HG03439 (cell line): ENCODE measurements around the gene AIG1.
"Not testable (repeated sequence)": the region's sequence is repeated elsewhere in the genome, so short reads cannot be mapped to it uniquely, and the experiment has no call there.

Experiments
- ATAC-seq: cut with Tn5 transposase; IDR thresholded peaks from one replicate; pipeline ENCODE4 v1.9.1; 2021; ENCODE audit warnings: mild to moderate bottlenecking, moderate library complexity; ENCODE audit not compliant: unreplicated experiment

Gene AIG1

DNA sequence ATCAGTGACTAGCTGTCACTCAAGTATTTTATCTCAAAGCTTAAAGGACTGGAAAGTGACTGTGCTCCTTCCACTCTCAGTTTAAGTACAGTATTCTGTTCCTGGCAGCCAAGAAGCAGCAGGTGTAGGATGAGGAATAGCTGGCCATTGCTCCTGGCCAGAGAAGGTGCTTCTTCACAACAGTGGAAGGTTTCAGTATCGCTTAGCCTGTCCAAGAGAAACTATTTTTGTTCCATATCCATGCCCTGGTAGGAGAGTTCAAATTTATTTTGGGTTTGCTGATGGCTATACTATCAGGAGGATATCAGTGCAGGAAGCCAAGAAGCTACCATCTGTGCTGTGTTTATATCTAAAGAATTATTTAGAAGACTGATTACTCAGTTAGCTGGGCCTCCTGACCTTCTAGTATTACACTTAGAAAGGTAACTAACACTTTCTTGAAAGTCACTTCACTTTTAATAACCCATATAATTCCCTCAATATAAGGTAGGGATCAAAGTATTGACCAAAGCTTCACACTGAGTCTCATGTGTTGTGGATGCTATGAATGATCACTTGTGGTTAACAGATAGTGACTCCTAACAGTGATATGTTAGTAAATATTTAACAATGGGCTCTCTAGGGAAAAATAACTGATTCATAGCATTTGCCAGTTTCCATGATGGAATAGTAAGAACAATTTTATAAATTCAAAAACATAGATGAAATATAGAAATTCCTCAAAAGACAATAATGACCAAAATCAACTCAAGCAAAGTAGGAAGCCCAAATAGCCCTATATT lies 99.9 kb downstream of the AIG1 start:
- no peak for ATAC-seq

DNA sequence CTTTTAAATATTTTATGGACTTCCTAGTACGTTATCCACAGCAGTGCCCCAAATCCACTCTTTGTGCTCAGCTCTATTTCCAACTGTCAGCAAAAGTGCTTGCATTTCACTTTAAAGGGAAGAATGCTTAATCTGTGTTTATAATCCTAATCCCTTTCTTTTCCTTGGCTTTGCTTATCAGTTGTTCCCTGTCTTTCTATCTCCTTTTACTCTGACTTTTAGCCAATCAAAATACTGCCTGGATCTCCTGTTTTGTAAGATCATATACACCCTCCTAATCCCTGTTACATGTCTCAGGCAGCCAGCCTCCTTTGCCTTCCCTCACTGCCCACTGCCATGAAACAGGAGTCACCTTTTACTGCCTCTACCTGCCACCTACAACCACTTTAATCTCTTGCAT lies 102.9 kb downstream of the AIG1 start:
- ATAC-seq = no peak

DNA sequence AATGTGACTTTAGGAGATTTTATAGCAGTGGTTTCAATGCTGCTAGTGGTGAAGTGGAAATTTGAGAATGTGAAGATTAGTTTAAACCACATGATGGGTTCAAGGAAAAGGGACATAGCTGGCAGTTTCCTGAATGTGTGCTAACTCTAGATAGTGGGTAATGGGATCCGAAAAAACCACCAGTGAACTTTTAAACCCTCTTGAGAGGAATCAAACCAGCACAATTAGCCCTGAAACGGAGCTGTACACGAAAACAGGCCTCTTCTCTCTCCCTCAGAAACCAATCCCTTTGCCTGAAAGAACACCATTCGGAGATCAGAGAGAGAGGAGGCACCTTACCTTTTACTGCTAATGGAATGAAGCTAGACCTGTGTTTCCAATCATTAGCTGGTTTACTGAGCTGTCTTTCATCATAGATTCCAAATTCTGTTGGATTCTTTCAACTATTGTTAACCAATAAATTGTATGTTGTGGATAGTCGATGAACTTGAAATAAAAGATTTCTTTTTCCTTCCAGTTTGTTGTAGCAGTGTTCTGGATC lies 103.9 kb downstream of the AIG1 start:
- no peak for ATAC-seq

DNA sequence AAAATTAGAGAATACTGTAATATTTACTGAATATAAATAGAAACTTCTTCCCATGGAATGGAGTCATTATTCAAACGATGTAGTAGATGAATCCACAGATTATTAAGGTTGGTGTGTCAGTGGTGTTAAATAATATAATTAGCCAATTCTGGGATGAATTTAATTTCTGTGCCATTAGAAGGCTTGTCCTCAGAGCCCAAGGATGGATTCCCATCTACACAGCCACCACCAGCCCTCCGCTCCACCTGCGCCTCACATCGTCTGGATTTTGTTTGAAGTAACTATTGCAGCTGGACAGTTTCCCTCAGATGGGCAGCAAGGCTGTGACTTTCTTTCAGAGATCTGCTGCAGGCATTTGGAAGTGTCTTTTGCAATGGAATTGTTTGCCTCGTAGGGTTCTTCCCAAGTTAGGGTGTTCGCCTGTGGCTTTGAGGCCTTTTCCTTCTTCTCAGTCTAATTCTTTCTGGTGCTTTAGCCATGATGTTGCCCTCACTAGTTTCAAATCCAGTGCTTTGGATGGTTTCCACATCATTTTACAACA lies 104.7 kb downstream of the AIG1 start:
- no peak for ATAC-seq

DNA sequence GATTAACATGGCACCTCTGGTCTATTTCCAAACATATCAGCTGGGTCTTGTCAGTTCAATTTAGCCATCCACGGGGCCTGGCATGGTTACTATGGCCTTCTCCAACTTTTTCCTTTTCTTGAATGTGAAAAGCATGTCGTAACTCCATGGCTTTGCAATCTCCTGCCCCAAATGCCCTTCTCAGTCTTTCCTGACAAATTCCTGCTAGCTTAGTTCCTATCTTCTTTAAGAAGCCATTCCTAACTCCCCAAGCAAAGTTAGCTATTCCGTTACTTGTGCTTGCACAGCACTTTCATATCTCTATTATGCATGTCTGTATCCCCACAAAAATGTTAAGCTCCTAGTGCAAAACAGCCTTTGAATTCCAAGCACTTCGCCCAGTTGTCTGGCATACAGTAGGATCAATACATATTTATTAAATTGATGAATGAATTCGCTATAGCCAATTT lies 105.6 kb downstream of the AIG1 start:
- no peak for ATAC-seq

DNA sequence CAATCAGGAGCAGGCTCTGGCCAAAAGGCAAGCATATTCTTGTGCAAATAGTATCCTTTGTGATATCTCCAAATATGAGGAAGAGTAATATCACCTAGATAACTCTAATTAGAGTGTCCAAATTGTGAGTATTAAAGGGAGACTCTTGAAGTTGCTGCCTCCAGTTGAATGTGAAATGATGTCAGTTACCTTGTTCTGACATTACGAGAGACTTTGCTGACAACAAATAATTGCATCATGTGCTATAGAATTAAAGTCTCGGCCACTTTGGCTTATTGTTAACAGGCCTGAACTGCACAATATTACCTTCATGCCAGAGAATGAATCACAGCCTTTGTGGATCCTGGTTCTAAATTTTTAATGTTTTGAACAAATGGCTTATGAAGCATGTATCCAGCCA lies 106.5 kb downstream of the AIG1 start:
- ATAC-seq = no peak

DNA sequence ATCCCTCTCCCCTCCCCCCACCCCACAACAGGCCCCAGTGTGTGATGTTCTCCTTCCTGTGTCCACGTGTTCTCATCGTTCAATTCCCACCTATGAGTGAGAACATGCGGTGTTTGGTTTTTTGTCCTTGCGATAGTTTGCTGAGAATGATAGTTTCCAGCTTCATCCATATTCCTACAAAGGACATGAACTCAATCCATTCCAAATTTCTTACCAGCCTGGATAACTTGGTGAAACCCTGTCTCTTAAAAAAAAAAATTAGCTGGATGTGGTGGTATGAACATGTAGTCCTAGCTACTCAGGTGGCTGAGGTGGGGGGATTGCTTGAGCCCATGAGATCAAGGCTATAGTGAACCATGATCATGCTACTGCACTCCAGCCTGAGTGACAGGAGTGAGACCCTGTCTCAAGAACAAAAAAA lies 107.7 kb downstream of the AIG1 start:
- not testable (repeated sequence) for ATAC-seq

DNA sequence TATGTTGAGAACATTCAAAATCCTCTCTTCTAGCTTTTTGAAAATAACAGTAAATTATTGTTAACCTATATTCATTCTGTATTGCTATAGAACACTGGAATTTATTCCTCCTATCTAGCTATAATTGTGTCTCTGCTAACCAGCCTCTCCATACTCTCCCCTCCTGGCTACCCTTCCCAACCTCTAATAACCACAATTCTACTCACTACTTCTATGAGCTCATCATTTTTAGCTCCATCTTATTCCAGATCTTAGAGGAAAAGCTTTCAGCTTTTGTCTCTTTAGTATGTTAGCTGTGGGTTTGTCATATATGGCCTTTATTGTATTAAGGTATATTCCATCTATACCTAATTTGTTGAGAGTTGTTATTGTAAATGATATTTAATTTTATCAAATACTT lies 108.8 kb downstream of the AIG1 start:
- no peak for ATAC-seq

DNA sequence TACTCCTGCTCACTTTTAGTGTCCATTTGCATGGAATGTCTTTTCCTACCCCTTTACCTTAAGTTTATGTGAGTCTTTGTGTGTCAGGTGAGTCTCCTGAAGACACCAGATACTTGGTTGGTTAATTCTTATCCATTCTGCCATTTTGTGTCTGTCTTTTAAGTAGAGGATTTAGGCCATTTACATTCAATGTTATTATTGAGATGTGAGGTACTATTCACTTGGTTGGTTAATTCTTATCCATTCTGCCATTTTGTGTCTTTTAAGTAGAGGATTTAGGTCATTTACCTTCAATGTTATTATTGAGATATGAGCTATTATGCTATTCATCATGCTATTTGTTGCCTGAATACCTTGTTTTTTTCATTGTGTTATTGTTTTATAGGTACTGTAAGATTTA lies 113.8 kb downstream of the AIG1 start:
- no peak for ATAC-seq

DNA sequence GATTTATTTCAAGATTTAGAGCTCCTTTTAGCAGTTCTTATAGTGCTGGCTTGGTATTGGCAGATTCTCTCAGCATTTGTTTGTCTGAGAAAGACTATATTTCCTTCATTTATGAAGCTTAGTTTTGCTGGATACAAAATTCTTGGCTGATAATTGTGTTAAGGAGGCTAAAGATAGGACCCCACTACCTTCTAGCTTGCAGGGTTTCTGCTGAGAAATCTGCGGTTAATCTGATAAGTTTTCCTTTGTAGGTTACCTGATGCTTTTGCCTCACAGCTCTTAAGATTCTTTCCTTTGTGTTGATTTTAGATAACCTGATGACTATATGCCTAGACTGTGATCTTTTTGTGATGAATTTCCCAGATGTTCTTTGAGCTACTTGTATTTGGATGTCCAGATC lies 114.3 kb downstream of the AIG1 start:
- ATAC-seq = no peak

DNA sequence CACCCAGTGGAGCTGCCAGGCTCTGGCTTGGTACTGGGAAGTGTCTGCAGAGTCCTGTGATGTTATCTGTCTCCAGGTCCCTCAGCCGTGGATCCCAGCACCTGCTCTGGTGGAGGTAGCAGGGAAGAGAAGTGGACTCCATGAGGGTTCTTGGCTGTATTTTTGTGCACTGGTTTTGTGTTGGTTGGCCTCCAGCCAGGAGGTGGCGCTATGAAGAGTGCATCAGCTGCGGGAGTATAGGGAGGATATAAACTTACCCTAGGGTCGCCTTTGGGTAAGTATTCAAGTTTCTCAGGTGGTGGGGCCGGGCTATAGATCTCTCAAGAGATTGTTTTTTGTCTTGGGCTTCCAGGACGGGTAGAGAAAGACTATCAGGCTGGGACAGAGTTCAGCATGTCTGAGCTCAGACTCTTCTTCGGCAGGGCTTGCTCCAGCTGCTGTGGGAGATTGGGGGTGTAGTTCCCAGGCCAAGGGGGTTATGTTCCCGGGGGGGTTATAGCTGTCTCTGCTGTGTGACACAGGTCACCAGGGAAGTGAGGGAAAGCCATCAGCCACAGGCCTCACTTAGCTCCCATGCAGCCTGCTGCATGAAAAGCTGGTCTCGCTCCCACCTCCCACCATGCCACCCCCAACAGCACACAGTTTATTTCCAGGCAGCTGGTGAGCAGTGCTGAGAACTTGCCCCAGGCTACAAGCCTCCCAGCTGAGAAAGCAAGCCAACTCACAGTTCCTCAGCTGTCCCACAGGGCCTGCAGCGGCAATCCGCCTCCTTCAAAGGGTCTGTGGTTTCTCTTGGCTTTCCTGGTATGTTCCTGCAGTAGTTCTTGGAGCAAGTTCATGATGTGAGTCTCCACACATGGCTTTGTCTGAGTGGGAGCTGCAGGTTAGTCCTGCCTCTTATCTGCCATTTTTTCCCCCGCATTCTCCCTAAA lies 115.7 kb downstream of the AIG1 start:
- ATAC-seq = no peak

DNA sequence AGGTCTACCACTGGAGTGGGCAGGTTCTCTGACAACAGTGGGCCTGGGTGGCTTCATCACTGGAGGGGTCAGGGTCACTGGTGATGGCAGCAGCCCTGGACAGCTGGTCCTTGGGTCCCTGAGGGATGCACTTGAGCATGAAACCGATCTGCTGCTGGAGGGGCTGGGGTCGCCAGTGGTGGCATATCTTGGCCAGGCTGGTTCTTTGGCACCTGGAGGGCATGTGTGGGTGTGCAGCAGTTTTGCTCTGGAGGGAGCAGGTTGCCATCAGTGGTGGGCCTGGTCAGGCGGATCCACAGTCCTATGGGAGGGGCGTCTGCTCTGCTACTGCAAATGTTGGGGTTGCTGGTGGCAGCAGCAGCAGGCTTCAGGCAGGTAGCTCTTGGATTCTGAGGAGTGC lies 117.0 kb downstream of the AIG1 start:
- no peak for ATAC-seq

DNA sequence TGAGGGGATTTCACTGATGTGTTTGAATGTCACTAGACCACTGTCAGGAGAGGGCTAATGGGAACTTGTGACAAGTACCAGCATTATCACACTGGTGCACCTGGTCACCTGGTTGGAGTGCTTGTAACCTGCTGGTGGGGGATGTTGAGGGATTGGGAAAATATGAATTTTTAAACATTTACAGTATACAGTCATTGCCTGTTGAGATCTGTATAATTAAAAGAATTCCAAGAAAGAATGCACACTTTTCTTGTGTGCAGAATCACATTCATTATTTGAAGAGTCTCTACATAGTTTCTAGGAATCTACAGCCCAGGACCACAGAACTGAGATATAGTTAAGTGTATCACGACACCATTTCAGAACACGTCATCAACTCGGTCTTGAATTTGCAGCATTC lies 118.4 kb downstream of the AIG1 start:
- ATAC-seq = no peak

DNA sequence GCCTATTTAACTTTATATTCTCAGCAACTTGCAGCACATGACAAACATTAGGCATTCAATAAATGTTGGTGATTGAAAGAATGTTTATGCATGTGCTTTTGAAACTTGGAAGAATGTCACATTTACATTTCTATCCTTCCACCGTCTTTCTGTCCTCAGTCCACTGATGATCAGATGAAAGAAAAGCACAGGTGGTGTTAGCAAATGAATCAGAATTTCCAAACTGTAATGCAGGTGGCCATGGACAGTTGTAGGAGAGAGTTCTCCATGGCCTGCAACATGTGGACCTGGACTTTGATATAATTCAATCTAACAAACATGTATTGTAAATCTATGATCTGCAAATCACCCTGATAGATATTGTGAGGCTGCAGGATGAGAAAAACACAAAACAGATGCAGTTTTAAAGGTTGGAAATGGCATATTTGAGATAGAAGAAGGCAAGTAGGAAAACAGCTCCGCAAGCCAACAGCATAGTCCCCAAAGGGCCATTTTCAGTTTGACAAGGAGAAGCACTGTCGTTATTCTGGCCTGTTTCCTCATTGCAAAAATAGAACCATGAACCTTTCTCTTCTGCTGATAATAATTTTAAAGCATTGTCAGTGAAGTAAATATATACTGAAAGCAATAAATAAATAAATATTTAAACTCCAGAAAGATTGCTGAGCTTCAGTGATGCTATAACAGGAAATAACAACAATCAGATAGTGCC lies 119.4 kb downstream of the AIG1 start:
- no peak for ATAC-seq

DNA sequence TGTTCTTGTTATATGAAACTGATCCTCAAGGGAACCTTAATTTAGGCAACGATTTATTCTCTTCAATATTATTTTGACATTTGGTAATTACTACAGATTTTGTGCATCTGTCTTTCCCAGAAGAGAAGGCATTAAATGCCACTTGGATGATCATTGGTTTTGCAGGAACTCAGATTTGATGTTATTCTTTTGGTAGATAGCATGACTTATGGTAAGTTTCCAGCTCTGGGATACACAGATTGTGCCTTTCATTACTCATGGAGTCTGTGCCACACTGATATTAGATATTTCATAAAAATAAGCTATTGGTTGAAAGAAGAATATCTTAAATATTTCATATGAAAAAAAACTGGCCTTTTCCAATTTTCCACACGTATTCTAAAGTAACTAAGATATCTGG lies 120.1 kb downstream of the AIG1 start:
- no peak for ATAC-seq

DNA sequence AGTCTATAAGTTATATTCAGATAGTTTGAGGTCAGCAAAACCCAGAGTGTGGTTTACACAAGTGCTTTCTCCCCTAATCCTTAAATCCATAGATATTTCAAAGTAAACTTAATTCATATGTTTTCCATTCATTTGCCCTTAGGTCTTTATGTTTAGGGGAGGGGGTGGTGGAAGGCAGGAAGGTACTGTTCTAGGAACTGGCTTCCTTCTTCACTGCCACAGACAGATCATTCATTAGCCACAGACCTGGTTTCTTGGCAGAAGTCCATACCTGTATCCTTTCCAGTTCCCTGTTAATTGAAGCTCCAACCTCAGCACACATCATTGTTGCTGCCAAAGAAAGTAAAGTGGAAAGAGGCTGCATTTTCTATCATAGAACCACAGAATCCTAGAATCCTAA lies 123.0 kb downstream of the AIG1 start:
- no peak for ATAC-seq

DNA sequence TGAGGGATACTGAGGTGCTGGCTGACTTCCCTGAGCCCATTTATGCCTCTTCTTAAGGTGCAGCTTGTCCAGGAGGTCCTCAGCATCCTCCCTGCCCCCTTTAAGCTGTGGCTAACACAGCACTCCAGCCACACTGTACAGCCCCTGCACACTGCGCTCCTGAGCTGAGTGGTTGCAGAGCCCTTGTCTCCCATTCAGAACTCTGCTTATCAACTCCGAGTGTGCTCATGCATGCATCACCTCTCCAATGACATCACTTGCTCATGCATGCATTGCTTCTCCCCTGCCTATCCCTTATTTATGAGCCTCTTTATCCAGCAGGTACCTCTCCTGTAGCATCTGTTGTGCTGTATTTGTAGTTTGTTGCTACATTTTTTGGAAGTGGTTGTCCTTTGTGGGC lies 124.6 kb downstream of the AIG1 start:
- ATAC-seq = no peak

DNA sequence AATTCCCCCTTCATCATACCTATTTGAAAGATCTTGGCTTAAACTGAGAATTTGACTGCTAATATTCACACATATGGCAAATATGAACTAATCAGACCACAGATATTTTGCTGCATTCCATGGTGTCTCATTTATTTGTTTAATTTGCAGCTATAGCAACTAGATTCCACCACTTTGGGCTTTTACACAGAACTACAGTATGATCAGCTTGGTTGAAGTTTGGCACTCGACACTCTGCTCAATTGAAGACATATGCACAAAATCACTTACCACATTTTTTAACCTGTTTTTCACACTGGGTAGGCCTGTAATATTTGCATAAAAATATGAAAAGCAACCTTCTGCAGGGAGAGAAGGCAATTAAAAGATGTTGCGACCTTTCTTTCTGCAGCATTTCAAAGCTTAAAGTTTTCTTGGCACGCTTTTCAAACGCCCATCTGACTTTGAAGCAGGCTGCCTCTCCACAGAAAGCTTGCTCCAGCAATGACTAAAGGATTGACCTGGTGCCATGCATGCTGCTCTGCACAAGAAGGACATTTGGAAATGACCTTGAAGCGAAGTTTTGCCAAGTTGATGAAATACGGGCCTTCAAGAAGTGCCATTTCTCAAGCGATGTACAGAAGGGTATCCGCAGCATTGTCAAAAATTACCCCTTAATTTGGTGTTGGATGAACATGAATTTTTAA lies 126.7 kb downstream of the AIG1 start:
- ATAC-seq = no peak

DNA sequence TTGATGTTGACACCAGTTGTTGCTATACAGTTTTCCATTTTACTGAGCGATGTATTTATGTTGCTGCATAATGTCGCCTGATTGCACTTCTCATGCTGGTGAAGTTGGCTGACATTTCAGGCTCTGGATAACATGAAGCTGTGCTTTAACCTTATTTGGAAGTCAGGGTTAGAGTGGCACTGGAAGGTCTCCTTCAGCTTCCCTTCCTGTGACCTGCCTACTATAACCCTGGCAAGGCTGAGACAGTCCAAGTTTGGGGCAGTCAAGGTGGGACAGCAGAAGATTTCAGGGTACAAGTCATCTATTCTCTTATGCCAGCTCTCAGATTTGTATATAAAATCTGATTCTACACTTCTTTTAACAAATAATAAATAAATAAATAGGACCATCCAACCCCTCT lies 127.6 kb downstream of the AIG1 start:
- ATAC-seq = no peak

DNA sequence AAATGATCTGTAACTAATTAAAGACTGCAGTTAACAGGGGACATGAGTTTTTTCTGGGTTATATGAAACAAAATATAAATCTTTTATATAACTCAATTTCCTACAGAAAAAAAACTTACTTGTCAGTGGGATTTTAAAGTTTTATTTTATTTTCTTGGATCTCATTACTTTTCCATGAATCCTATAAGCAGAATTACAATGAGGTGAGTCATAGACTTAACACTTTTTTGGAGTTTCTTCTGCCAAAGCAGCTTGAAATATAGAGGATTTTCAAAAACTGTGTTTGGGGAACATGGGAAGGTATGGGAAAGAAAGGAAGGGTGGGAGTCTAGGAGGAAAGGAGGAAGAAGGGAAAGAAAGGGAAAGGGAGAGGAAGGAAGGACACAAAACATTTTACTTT lies 130.7 kb downstream of the AIG1 start:
- no peak for ATAC-seq
